Nephron (organoid): Measurements from ENCODE around the gene DSCAML1.

Source experiments
- H3K27ac Mint-ChIP-seq, 3 experiments: 2 replicates each; pipeline ENCODE4 v1.8.0; 2020; ENCODE audit warnings: mixed read lengths in 3 of 3, mild to moderate bottlenecking in 2 of 3, moderate library complexity in 1 of 3
- H3K27me3 Mint-ChIP-seq: 2 replicates; pipeline ENCODE4 v1.8.0; 2021; ENCODE audit warnings: low read depth, mild to moderate bottlenecking, moderate library complexity, mixed read lengths
- H3K36me3 Mint-ChIP-seq: 2 replicates; pipeline ENCODE4 v1.8.0; 2020; ENCODE audit warnings: low read depth, mixed read lengths
- H3K4me1 Mint-ChIP-seq: 2 replicates; pipeline ENCODE4 v1.8.0; 2020; ENCODE audit warnings: mixed read lengths
- H3K4me3 Mint-ChIP-seq, 3 experiments: 2 replicates each; pipeline ENCODE4 v1.8.0; 2020; ENCODE audit warnings: mild to moderate bottlenecking in 3 of 3, mixed read lengths in 3 of 3, moderate library complexity in 2 of 3
- H3K9me3 Mint-ChIP-seq: 2 replicates; pipeline ENCODE4 v1.8.0; 2020; ENCODE audit warnings: mixed read lengths
- CTCF ChIP-seq, 3 experiments: fragments of 200-600 bp; sonication (generic); IDR thresholded peaks; one replicate each; pipeline ENCODE4 v1.5.0; 2021; ENCODE audit warnings: antibody characterized with exemption in 3 of 3; ENCODE audit not compliant: unreplicated experiment in 3 of 3

DSCAML1 gene

DNA sequence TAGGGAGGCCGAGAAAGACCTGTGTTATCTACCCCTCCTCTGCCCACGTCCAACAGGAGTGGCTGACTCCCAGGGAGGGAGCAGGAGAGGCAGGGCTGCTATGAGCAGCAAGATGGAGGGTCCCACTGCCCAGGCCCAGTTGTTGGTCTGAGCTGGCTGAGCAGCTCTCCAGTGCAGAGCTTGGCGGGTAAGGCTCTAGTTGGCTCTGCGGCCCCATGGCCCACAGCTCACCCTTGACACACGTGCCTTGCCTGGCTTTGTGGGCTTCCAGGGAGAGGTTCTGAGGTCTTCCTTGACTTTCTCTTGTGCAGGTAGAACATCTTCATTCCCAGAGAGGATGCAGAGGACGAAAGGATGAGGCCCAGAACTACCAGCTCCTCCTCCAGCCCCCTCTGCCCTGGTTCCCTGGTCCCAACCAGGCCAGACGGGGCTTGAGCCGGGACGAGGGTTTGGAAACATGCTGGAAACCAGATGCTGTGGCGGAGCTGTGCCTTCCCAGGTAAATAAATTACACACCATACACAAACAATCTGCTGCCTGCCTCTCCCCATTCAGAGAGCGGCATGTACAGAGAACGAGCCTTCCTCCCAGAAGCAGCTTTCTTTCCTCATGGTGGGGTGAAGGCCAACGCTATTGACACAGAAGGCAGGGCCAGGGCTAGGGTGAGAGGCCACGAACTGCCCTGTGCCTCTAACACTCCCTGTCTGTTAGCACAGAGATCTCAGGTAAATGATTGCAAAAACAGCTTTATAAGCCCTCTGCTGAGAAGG, 48.1 kb downstream of the DSCAML1 start:
- peaks cover 9% of the 10 kb centered on the region for H3K27me3 Mint-ChIP-seq
- TF ChIP-seq CTCF (IDR thresholded peaks at IDR 0.05; ENCODE audit: unreplicated experiment in 3 of 3), result no peak

GRCh38 chr11:117747892-117748291, 49.1 kb downstream of the DSCAML1 start:
- H3K4me3 Mint-ChIP-seq, result no peak overlapping the region
- H3K27me3 Mint-ChIP-seq, result peaks cover 7% of the 10 kb centered on the region
- H3K4me1 Mint-ChIP-seq, result peaks cover 7% of the 10 kb centered on the region
- no peaks in the 10 kb centered on the region for H3K9me3 Mint-ChIP-seq
- no peaks in the 10 kb centered on the region for H3K36me3 Mint-ChIP-seq
- no peak overlapping the region for H3K27ac Mint-ChIP-seq
- no peak for TF ChIP-seq CTCF (IDR thresholded peaks at IDR 0.05; ENCODE audit: unreplicated experiment in 3 of 3)

More for the DNA sequence above, 48.1 kb downstream of the DSCAML1 start:
- Mint-ChIP-seq H3K36me3 (no peaks in the 10 kb centered on the region), H3K4me1 (no peaks in the 10 kb centered on the region), H3K27ac (no peak overlapping the region), H3K9me3 (no peaks in the 10 kb centered on the region), H3K4me3 (no peak overlapping the region)

GRCh38 chr11:117745346-117745745, 51.7 kb downstream of the DSCAML1 start:
- Mint-ChIP-seq H3K4me1 (peaks cover 7% of the 10 kb centered on the region), H3K4me3 (no peak overlapping the region), H3K27ac (no peak overlapping the region), H3K9me3 (no peaks in the 10 kb centered on the region), H3K36me3 (no peaks in the 10 kb centered on the region), H3K27me3 (peaks cover 12% of the 10 kb centered on the region)
- no peak for TF ChIP-seq CTCF (IDR thresholded peaks at IDR 0.05; ENCODE audit: unreplicated experiment in 3 of 3)

DNA sequence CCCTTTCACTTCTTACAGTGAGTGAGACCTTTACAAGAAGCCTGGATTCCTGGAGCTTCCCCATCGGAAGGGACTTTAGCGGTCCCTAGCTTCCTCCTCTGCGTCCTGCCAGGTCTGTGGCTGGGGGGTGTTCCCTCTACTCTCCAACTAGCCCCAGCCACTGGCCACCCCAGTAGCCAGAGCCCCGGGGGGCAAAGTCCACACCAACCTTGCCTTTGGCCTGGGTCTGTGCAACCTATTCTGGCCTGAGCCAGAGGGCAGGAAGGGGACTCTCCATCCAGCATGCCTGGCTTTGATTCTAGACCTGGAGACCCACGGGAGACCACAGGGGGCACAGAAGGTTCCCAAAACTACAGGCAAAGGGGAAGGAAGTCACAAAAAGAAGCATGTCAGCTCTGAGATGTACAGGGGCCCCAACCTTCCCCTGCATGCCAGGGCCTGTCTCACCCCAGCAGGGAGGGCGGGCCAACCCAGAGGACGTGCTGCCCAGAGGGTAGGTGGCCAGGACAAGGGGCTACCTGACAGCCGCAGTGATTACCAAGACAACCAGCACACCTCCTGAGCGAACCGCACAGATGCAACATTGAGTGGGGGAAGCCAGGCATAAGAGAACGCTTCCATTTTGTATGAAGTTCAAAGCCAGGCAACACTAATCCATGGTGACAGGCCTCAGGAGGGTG, 52.4 kb downstream of the DSCAML1 start:
- no peak overlapping the region for H3K27ac Mint-ChIP-seq
- H3K27me3 Mint-ChIP-seq, result peaks cover 13% of the 10 kb centered on the region
- no peak overlapping the region for H3K4me3 Mint-ChIP-seq
- H3K9me3 Mint-ChIP-seq, result no peaks in the 10 kb centered on the region
- no peaks in the 10 kb centered on the region for H3K36me3 Mint-ChIP-seq
- H3K4me1 Mint-ChIP-seq, result peaks cover 7% of the 10 kb centered on the region
- no peak for TF ChIP-seq CTCF (IDR thresholded peaks at IDR 0.05; ENCODE audit: unreplicated experiment in 3 of 3)

- H3K27ac Mint-ChIP-seq, result no peak overlapping the region
- H3K4me1 Mint-ChIP-seq, result peaks cover 7% of the 10 kb centered on the region
- no peaks in the 10 kb centered on the region for H3K9me3 Mint-ChIP-seq
- H3K36me3 Mint-ChIP-seq, result no peaks in the 10 kb centered on the region
- peaks cover 18% of the 10 kb centered on the region for H3K27me3 Mint-ChIP-seq
- TF ChIP-seq CTCF (IDR thresholded peaks at IDR 0.05; ENCODE audit: unreplicated experiment in 3 of 3), result no peak
- H3K4me3 Mint-ChIP-seq, result no peak overlapping the region
Observed at GRCh38 chr11:117743121-117743815, 53.7 kb downstream of the DSCAML1 start.
